Measurements from ENCODE around the gene OR52E5. TPM values are rescaled to one million over a fixed set of nuclear protein-coding genes. Genes with fewer than 3 reads are reported as not detected.

Gene OR52E5
- total and polyA plus RNA-seq, 10 of the 15 experiments (the other 5 are each of a cell fraction or from before 2014, with no cell fraction given): not detected

DNA sequence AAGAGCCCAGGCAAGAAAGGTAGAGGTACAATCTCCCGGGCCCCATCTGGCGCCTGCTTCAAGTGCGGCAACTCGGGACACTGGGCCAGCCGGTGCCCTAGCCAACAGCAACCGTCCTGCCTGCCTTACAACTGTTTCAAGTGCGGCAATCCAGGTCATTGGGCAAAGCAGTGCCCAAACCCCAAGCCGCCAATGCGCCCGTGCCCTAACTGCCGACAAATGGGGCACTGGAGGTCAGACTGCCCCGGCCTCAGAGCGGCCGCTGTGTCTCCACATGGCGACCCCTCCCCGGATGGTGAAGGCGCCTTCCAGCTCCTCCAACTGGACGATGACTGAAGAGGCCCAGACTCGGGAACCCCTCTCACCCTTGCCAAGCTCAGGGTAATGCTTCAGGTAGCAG is 37.6 kb downstream of the OR52E5 start:
- ChIA-PET SMC1A (ENCODE audit: uncharacterized antibody, unreplicated experiment) (no interaction called here), CTCF (no interaction called here), POLR2A (no interaction called here), RAD21 (ENCODE audit: unreplicated experiment) (no interaction called here)
- no peak for ATAC-seq
- H3K27me3 ChIP-seq (replicated peaks in 1 of 2; ENCODE audit: control insufficient read depth in 2 of 2, insufficient read depth in 2 of 2, low read length in 1 of 2): no peaks in the 10 kb centered on the region
- no peak overlapping the region for H3K4me2 ChIP-seq (ENCODE audit: control insufficient read depth, insufficient read depth)
- no peak overlapping the region for H2AFZ ChIP-seq (ENCODE audit: control insufficient read depth, low read depth, low read length)
- no peak for FAIRE-seq
- intact Hi-C loops (cut with micrococcal nuclease; ENCODE audit: unreplicated experiment): no loop called here
- no peaks in the 10 kb centered on the region for H3K36me3 ChIP-seq (ENCODE audit: control insufficient read depth in 2 of 2, insufficient read depth in 2 of 2, low read length in 1 of 2)
- TF ChIP-seq PAX5 (IDR thresholded peaks at IDR 0.05; ENCODE audit: borderline replicate concordance, low read depth, low read length) (no peak), ZZZ3 (IDR thresholded peaks at IDR 0.05; ENCODE audit: control insufficient read depth, insufficient read length, low read depth) (no peak), HSF1 (IDR thresholded peaks at IDR 0.05; ENCODE audit: low read depth, low read length) (no peak), IRF4 (IDR thresholded peaks at IDR 0.05; ENCODE audit: low read depth, low read length) (no peak), NRF1 (conservative IDR thresholded peaks at IDR 0.05; ENCODE audit: low read depth, low read length) (no peak), BCLAF1 (IDR thresholded peaks at IDR 0.05) (no peak), HDGF (IDR thresholded peaks at IDR 0.05) (no peak), GATAD2B (conservative IDR thresholded peaks at IDR 0.05; ENCODE audit: low read depth) (no peak), POLR2A (IDR thresholded peaks at IDR 0.05; ENCODE audit: low read depth, low read length) (no peak), STAT3 (IDR thresholded peaks at IDR 0.05; ENCODE audit: low read depth, low read length) (no peak), TCF12 (IDR thresholded peaks at IDR 0.05; ENCODE audit: low read depth, low read length) (no peak), CHD4 (IDR thresholded peaks at IDR 0.05) (no peak), HDAC2 (IDR thresholded peaks at IDR 0.05) (no peak), POLR2AphosphoS2 (IDR thresholded peaks at IDR 0.05; ENCODE audit: low read depth, low read length) (no peak), RFX5 (IDR thresholded peaks at IDR 0.05; ENCODE audit: low read depth, low read length) (no peak), IKZF1 (conservative IDR thresholded peaks at IDR 0.05) (no peak), RUNX3 (IDR thresholded peaks at IDR 0.05; ENCODE audit: low read length) (no peak), CBX3 (IDR thresholded peaks at IDR 0.05; ENCODE audit: borderline replicate concordance, low read depth) (no peak)
- TF ChIP-seq, protein P1, sequence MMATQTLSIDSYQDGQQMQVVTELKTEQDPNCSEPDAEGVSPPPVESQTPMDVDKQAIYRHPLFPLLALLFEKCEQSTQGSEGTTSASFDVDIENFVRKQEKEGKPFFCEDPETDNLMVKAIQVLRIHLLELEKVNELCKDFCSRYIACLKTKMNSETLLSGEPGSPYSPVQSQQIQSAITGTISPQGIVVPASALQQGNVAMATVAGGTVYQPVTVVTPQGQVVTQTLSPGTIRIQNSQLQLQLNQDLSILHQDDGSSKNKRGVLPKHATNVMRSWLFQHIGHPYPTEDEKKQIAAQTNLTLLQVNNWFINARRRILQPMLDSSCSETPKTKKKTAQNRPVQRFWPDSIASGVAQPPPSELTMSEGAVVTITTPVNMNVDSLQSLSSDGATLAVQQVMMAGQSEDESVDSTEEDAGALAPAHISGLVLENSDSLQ (IDR thresholded peaks at IDR 0.05): no peak
- H3K27ac ChIP-seq (ENCODE audit: control insufficient read depth, insufficient read depth): no peak overlapping the region
- no peaks in the 10 kb centered on the region for H3K79me2 ChIP-seq (ENCODE audit: control insufficient read depth, insufficient read depth, low read length)
- no TSS peak for BruUV-seq (replicated peaks)
- H3K9me3 ChIP-seq (replicated peaks; ENCODE audit: control insufficient read depth, insufficient read depth, low read length): no peaks in the 10 kb centered on the region; the same call in 2 of the 3 replicates
- DNase-seq (ENCODE audit: low read depth, low spot score): no peak
- WGBS (ENCODE audit: insufficient coverage, insufficient replicate concordance, low lambda C conversion rate, missing lambda C conversion rate): 62% methylated on average over 19 of the region's 19 CpGs
- H3K4me1 ChIP-seq (ENCODE audit: control insufficient read depth, insufficient read depth, low read length): no peaks in the 10 kb centered on the region
- no peak overlapping the region for H3K9ac ChIP-seq (ENCODE audit: control insufficient read depth, insufficient read depth, low read length)
- H4K20me1 ChIP-seq (ENCODE audit: control insufficient read depth, insufficient read depth): no peaks in the 10 kb centered on the region
- in situ Hi-C loops (cut with MboI): no loop called here
- no peak overlapping the region for H3K4me3 ChIP-seq
